ENCODE results near the gene HAPLN2.
"Not testable (repeated sequence)": the region's sequence is repeated elsewhere in the genome, so short reads cannot be mapped to it uniquely, and the experiment has no call there.

HAPLN2 gene

GRCh38 chr1:156622581-156623297 lies 3.5 kb downstream of the HAPLN2 start:
- no peak for DNase-seq (ENCODE audit: low read depth in 3 of 3)

- peak in 1 of 3 experiments; percentile 45 for DNase-seq (ENCODE audit: low read depth in 3 of 3)
Measured at GRCh38 chr1:156623946-156624813, 5.0 kb downstream of the HAPLN2 start.

GRCh38 chr1:156624814-156625435 lies 5.7 kb downstream of the HAPLN2 start:
- no peak for DNase-seq (ENCODE audit: low read depth in 3 of 3)

GRCh38 chr1:156625436-156626078 lies 6.3 kb downstream of the HAPLN2 start:
- peak in 2 of 3 experiments; percentile 45 to 56 for DNase-seq (ENCODE audit: low read depth in 3 of 3)

GRCh38 chr1:156626079-156626438 lies 6.8 kb downstream of the HAPLN2 start:
- DNase-seq (ENCODE audit: low read depth in 3 of 3): no peak

GRCh38 chr1:156627313-156627880 lies 8.2 kb downstream of the HAPLN2 start:
- no peak for DNase-seq (ENCODE audit: low read depth in 3 of 3)

- no peak for DNase-seq (ENCODE audit: low read depth in 3 of 3)
Measured at GRCh38 chr1:156629823-156630449, 10.7 kb downstream of the HAPLN2 start.

GRCh38 chr1:156631152-156631551 lies 11.9 kb downstream of the HAPLN2 start:
- DNase-seq (ENCODE audit: low read depth in 3 of 3): not testable (repeated sequence)

- DNase-seq (ENCODE audit: low read depth in 3 of 3): no peak
Measured at GRCh38 chr1:156632355-156632754, 13.1 kb downstream of the HAPLN2 start.

GRCh38 chr1:156638189-156638985 lies 19.2 kb downstream of the HAPLN2 start:
- no peak for DNase-seq (ENCODE audit: low read depth in 3 of 3)

- DNase-seq (ENCODE audit: low read depth in 3 of 3): no peak
Measured at GRCh38 chr1:156639601-156640101, 20.4 kb downstream of the HAPLN2 start.

- no peak for DNase-seq (ENCODE audit: low read depth in 3 of 3)
Measured at GRCh38 chr1:156640842-156641706, 21.9 kb downstream of the HAPLN2 start.

GRCh38 chr1:156641761-156642264 lies 22.6 kb downstream of the HAPLN2 start, which contains the start of gene BCAN:
BCAN (plus strand) TSS chr1:156642117; CDS start chr1:156646055, 3,938 bp downstream.
- DNase-seq (ENCODE audit: low read depth in 3 of 3): no peak

GRCh38 chr1:156642265-156643048 lies 23.2 kb downstream of the HAPLN2 start:
- DNase-seq (ENCODE audit: low read depth in 3 of 3): no peak

- DNase-seq (ENCODE audit: low read depth in 3 of 3): no peak
Measured at GRCh38 chr1:156643049-156643777, 24.0 kb downstream of the HAPLN2 start.

GRCh38 chr1:156643778-156644092 lies 24.5 kb downstream of the HAPLN2 start:
- DNase-seq (ENCODE audit: low read depth in 3 of 3): no peak

- DNase-seq (ENCODE audit: low read depth in 3 of 3): no peak
Measured at GRCh38 chr1:156644146-156644545, 24.9 kb downstream of the HAPLN2 start.

GRCh38 chr1:156644640-156645039 lies 25.4 kb downstream of the HAPLN2 start:
- no peak for DNase-seq (ENCODE audit: low read depth in 3 of 3)

Data from stimulated activated CD4-positive, alpha-beta T cell treated with anti-CD3 and anti-CD28 coated beads, TNF-alpha, amount 100 ng/mL, for 24 hours (primary cell).